H9 (cell line): ENCODE results near the gene OXCT1. TPM values are rescaled to one million over a fixed set of nuclear protein-coding genes. Genes with fewer than 3 reads are reported as not detected.

Source experiments
- DNase-seq: peaks from one replicate; pipeline ENCODE4 v3.0.0-alpha.2; 2017
- H2AFZ ChIP-seq: one replicate; pipeline ENCODE4 v1.6.1; 2013; ENCODE audit warnings: mild to moderate bottlenecking, low read length, control low read depth, moderate library complexity
- H2AK5ac ChIP-seq: 2 replicates; pipeline ENCODE4 v1.6.1; 2013; ENCODE audit warnings: low read length, control low read depth, mixed read lengths; ENCODE audit not compliant: insufficient read length
- H2BK120ac ChIP-seq: one replicate; pipeline ENCODE4 v1.6.1; 2013; ENCODE audit warnings: low read depth, mild to moderate bottlenecking, low read length, control low read depth, inconsistent platforms; ENCODE audit not compliant: poor library complexity, severe bottlenecking
- H2BK12ac ChIP-seq: 2 replicates; pipeline ENCODE4 v1.6.1; 2013; ENCODE audit warnings: low read length, control low read depth, mixed read lengths, low read depth; ENCODE audit not compliant: insufficient read length
- H2BK15ac ChIP-seq: 2 replicates; pipeline ENCODE4 v1.6.1; 2013; ENCODE audit warnings: low read depth, low read length, control low read depth
- H2BK20ac ChIP-seq: one replicate; pipeline ENCODE4 v1.6.1; 2013; ENCODE audit warnings: low read depth, mild to moderate bottlenecking, low read length, control low read depth, inconsistent platforms; ENCODE audit not compliant: poor library complexity, severe bottlenecking
- H2BK5ac ChIP-seq: 2 replicates; pipeline ENCODE4 v1.6.1; 2013; ENCODE audit warnings: low read length, control low read depth, mixed read lengths; ENCODE audit not compliant: insufficient read length
- H3K14ac ChIP-seq: 2 replicates; pipeline ENCODE4 v1.6.1; 2013; ENCODE audit warnings: low read length, control low read depth; ENCODE audit not compliant: insufficient read depth
- H3K18ac ChIP-seq: 2 replicates; pipeline ENCODE4 v1.6.1; 2013; ENCODE audit warnings: low read depth, mild to moderate bottlenecking, mixed read lengths, low read length, control low read depth; ENCODE audit not compliant: insufficient read length
- H3K23ac ChIP-seq: 2 replicates; pipeline ENCODE4 v1.6.1; 2013; ENCODE audit warnings: low read length, control low read depth, mixed read lengths, low read depth; ENCODE audit not compliant: insufficient read length
- H3K23me2 ChIP-seq: 2 replicates; pipeline ENCODE4 v1.6.1; 2013; ENCODE audit warnings: low read depth, mild to moderate bottlenecking, mixed read lengths, low read length, control low read depth; ENCODE audit not compliant: insufficient read length, poor library complexity, severe bottlenecking
- H3K27ac ChIP-seq: 2 replicates; pipeline ENCODE4 v1.5.1; 2013; ENCODE audit warnings: low read length, control low read depth, mixed read lengths, low read depth; ENCODE audit not compliant: insufficient read length
- H3K27me3 ChIP-seq: 2 replicates; pipeline ENCODE4 v1.6.1; 2013; ENCODE audit warnings: low read length, control low read depth, inconsistent platforms; ENCODE audit not compliant: insufficient read depth
- H3K4ac ChIP-seq: 2 replicates; pipeline ENCODE4 v1.6.1; 2013; ENCODE audit warnings: low read depth, mild to moderate bottlenecking, control low read depth, inconsistent platforms, low read length, moderate library complexity
- H3K4me1 ChIP-seq: 2 replicates; pipeline ENCODE4 v1.6.1; 2013; ENCODE audit warnings: low read length, control low read depth, inconsistent platforms; ENCODE audit not compliant: insufficient read depth
- H3K4me2 ChIP-seq: 2 replicates; pipeline ENCODE4 v1.6.1; 2013; ENCODE audit warnings: low read length, control low read depth, mixed read lengths; ENCODE audit not compliant: insufficient read length, insufficient read depth
- H3K56ac ChIP-seq: 2 replicates; pipeline ENCODE4 v1.6.1; 2013; ENCODE audit warnings: low read depth, mild to moderate bottlenecking, mixed read lengths, low read length, control low read depth; ENCODE audit not compliant: insufficient read length
- H3K79me1 ChIP-seq: 2 replicates; pipeline ENCODE4 v1.6.1; 2013; ENCODE audit warnings: low read depth, mild to moderate bottlenecking, moderate library complexity, low read length, control low read depth, inconsistent platforms; ENCODE audit not compliant: insufficient read depth, poor library complexity, severe bottlenecking
- H3K79me2 ChIP-seq: 2 replicates; pipeline ENCODE4 v1.6.1; 2013; ENCODE audit warnings: low read length, control low read depth, inconsistent platforms; ENCODE audit not compliant: insufficient read depth
- H3K9ac ChIP-seq: 2 replicates; pipeline ENCODE4 v1.6.1; 2013; ENCODE audit warnings: low read length, control low read depth, mixed read lengths; ENCODE audit not compliant: insufficient read length; ENCODE audit errors: extremely low read depth
- H3K9me3 ChIP-seq: one replicate; pipeline ENCODE4 v1.6.1; 2013; ENCODE audit warnings: low read depth, low read length, inconsistent platforms; ENCODE audit not compliant: control insufficient read depth
- H3T11ph ChIP-seq: one replicate; pipeline ENCODE4 v1.6.1; 2013; ENCODE audit warnings: mild to moderate bottlenecking, low read length, control low read depth, inconsistent platforms
- H4K20me1 ChIP-seq: one replicate; pipeline ENCODE4 v1.6.1; 2013; ENCODE audit not compliant: control insufficient read depth, insufficient read length, insufficient read depth
- H4K5ac ChIP-seq: 2 replicates; pipeline ENCODE4 v1.6.1; 2013; ENCODE audit warnings: low read depth, mild to moderate bottlenecking, mixed read lengths, low read length, control low read depth; ENCODE audit not compliant: insufficient read length
- H4K8ac ChIP-seq: replicated peaks from 2 replicates; pipeline ENCODE4 v1.6.1; 2013; ENCODE audit warnings: low read length, control low read depth, mixed read lengths, low read depth; ENCODE audit not compliant: insufficient read length
- H4K91ac ChIP-seq: 2 replicates; pipeline ENCODE4 v1.6.1; 2013; ENCODE audit warnings: low read depth, mild to moderate bottlenecking, moderate library complexity, mixed read lengths, low read length, control low read depth; ENCODE audit not compliant: insufficient read length
- H3K27ac Mint-ChIP-seq, 3 experiments: 2 replicates in 2 of 3; 3 replicates in 1 of 3; pipeline ENCODE4 v1.8.0; 2020 to 2021; ENCODE audit warnings: mixed read lengths in 3 of 3, mild to moderate bottlenecking in 1 of 3, moderate library complexity in 1 of 3
- H3K27me3 Mint-ChIP-seq: 2 replicates; pipeline ENCODE4 v1.8.0; 2021; ENCODE audit warnings: low read depth, mild to moderate bottlenecking, moderate library complexity, mixed read lengths
- H3K36me3 Mint-ChIP-seq, 3 experiments: 2 replicates in 2 of 3; 3 replicates in 1 of 3; pipeline ENCODE4 v1.8.0; 2020 to 2021; ENCODE audit warnings: low read depth in 3 of 3, mixed read lengths in 3 of 3; ENCODE audit not compliant: insufficient read depth in 1 of 3
- H3K4me1 Mint-ChIP-seq, 2 experiments: 2 replicates each; pipeline ENCODE4 v1.8.0; 2020; ENCODE audit warnings: mixed read lengths in 2 of 2
- H3K4me3 Mint-ChIP-seq, 2 experiments: 2 replicates in 1 of 2; 3 replicates in 1 of 2; pipeline ENCODE4 v1.8.0; 2020 to 2021; ENCODE audit warnings: mild to moderate bottlenecking in 2 of 2, mixed read lengths in 2 of 2, moderate library complexity in 1 of 2
- H3K9me3 Mint-ChIP-seq, 2 experiments: 2 replicates in 1 of 2; 3 replicates in 1 of 2; pipeline ENCODE4 v1.8.0; 2020; ENCODE audit warnings: mild to moderate bottlenecking in 2 of 2, mixed read lengths in 2 of 2, moderate library complexity in 1 of 2
- CTCF ChIP-seq: fragments of 200-600 bp; sonication (generic); conservative IDR thresholded peaks from 3 replicates; pipeline ENCODE4 v1.8.0; 2021; ENCODE audit warnings: antibody characterized with exemption, mild to moderate bottlenecking
- WGBS: extraction: QIAGEN DNeasy Blood & Tissue Kit; methylation state at CpG from one replicate; pipeline ENCODE4 v1.1.7; 2013; ENCODE audit warnings: missing lambda C conversion rate, low lambda C conversion rate, mixed read lengths; ENCODE audit not compliant: insufficient read length; ENCODE audit errors: extremely low coverage; 5-methylcytosine and 5-hydroxymethylcytosine counted together
- total RNA-seq: library from RNA; stranded (reverse); gene quantifications from 2 replicates; pipeline ENCODE4 v1.2.1, GENCODE V29; 2021

The OXCT1 gene
- total RNA-seq, 1 experiment from 2014 or later, result 25.6 TPM

- H3K18ac ChIP-seq, result no peak overlapping the region
- no peak overlapping the region for H2BK12ac ChIP-seq
- no peak overlapping the region for H3K4ac ChIP-seq
- no peak overlapping the region for H3K14ac ChIP-seq
- no peak overlapping the region for H3K23ac ChIP-seq
- no peak for TF ChIP-seq CTCF
- no peak overlapping the region for H3K9ac ChIP-seq
- no peaks in the 10 kb centered on the region for H3K27me3 ChIP-seq
- no peaks in the 10 kb centered on the region for H3K4me1 ChIP-seq
- H2AK5ac ChIP-seq, result no peak overlapping the region
- H3K36me3 Mint-ChIP-seq, result peaks cover 4 to 21% (median 14%) of the 10 kb centered on the region in 3 experiments
- H3K27me3 Mint-ChIP-seq, result no peaks in the 10 kb centered on the region
- H3K4me1 Mint-ChIP-seq, result no peaks in the 10 kb centered on the region
- no peak overlapping the region for H2AFZ ChIP-seq
- DNase-seq, result no peak
- H3K4me3 Mint-ChIP-seq, result no peak overlapping the region
- H3K27ac Mint-ChIP-seq, result no peak overlapping the region; a peak in 1 of 7 replicates
- no peak overlapping the region for H2BK15ac ChIP-seq
- H3K9me3 Mint-ChIP-seq, result no peaks in the 10 kb centered on the region; a peak in 1 of 5 replicates
- no peak overlapping the region for H4K91ac ChIP-seq
- H3K79me2 ChIP-seq, result no peaks in the 10 kb centered on the region
- no peak overlapping the region for H3K4me2 ChIP-seq
- H3K27ac ChIP-seq, result no peak overlapping the region
- no peak overlapping the region for H2BK5ac ChIP-seq
- H3T11ph ChIP-seq, result no peak overlapping the region
- no peak overlapping the region for H4K8ac ChIP-seq
- WGBS, result no CpG with 5 or more reads among the region's 3 CpGs
- H3K9me3 ChIP-seq, result no peaks in the 10 kb centered on the region
- no peak overlapping the region for H2BK20ac ChIP-seq
- H3K56ac ChIP-seq, result no peak overlapping the region
- no peak overlapping the region for H2BK120ac ChIP-seq
- no peak overlapping the region for H4K5ac ChIP-seq
- no peaks in the 10 kb centered on the region for H3K79me1 ChIP-seq
- H3K23me2 ChIP-seq, result no peaks in the 10 kb centered on the region
- no peaks in the 10 kb centered on the region for H4K20me1 ChIP-seq
Measured at GRCh38 chr5:41738710-41739354, 131.4 kb downstream of the OXCT1 start.
